Liver (tissue), 9 donors: ENCODE data around the gene ZNF606. TPM values are rescaled to one million over a fixed set of nuclear protein-coding genes. Genes with fewer than 3 reads are reported as not detected.
A peak's percentile ranks its signal among the peaks of the same experiment; 100 is the strongest.

ENCODE experiments used
- DNase-seq: peaks from one replicate; pipeline ENCODE4 v3.0.0-alpha.2; 2017; ENCODE audit warnings: low spot score
- H3K27ac ChIP-seq, 2 donors: one replicate each; pipeline ENCODE4 v1.7.0; 2013; ENCODE audit warnings: inconsistent platforms in 2 of 2, low read length in 2 of 2, control low read depth in 1 of 2, low read depth in 1 of 2, mild to moderate bottlenecking in 1 of 2
- H3K27me3 ChIP-seq, 4 donors: one replicate each; pipeline versions ENCODE4 v1.6.1 to v1.7.0; 2013; ENCODE audit warnings: low read length in 3 of 4, inconsistent platforms in 1 of 4, mild to moderate bottlenecking in 1 of 4, moderate library complexity in 1 of 4; ENCODE audit not compliant: control insufficient read depth in 4 of 4, insufficient read depth in 4 of 4
- H3K36me3 ChIP-seq, 4 donors: one replicate each; pipeline versions ENCODE4 v1.6.1 to v1.7.0; 2013; ENCODE audit warnings: low read length in 3 of 4, mild to moderate bottlenecking in 3 of 4, low read depth in 1 of 4, moderate library complexity in 1 of 4; ENCODE audit not compliant: control insufficient read depth in 4 of 4, insufficient read depth in 3 of 4
- H3K4me1 ChIP-seq, 4 donors: one replicate each; pipeline versions ENCODE4 v1.6.1 to v1.7.0; 2013; ENCODE audit warnings: low read length in 3 of 4, mild to moderate bottlenecking in 3 of 4, moderate library complexity in 1 of 4; ENCODE audit not compliant: control insufficient read depth in 4 of 4, insufficient read depth in 4 of 4
- H3K4me3 ChIP-seq, 3 donors: one replicate each; pipeline versions ENCODE4 v1.6.1 to v1.7.0; 2013; ENCODE audit warnings: low read length in 3 of 3, control low read depth in 1 of 3, low read depth in 1 of 3, mild to moderate bottlenecking in 1 of 3
- H3K9ac ChIP-seq, 2 donors: one replicate each; pipeline ENCODE4 v1.7.0; 2013; ENCODE audit warnings: low read length in 2 of 2, mild to moderate bottlenecking in 2 of 2, moderate library complexity in 2 of 2, control low read depth in 1 of 2, low read depth in 1 of 2
- H3K9me3 ChIP-seq, 4 donors: one replicate each; pipeline versions ENCODE4 v1.6.1 to v1.7.0; 2013; ENCODE audit warnings: low read length in 3 of 4; ENCODE audit not compliant: control insufficient read depth in 4 of 4
- EGR1 ChIP-seq, 2 donors: IDR thresholded peaks; 2 replicates each; pipeline ENCODE4 v1.6.1; 2016 to 2018; ENCODE audit warnings: antibody characterized with exemption in 2 of 2, low read depth in 2 of 2
- FOXA1 ChIP-seq: IDR thresholded peaks from 2 replicates; pipeline ENCODE4 v1.6.1; 2016; ENCODE audit warnings: antibody characterized with exemption
- FOXA2 ChIP-seq: IDR thresholded peaks from 2 replicates; pipeline ENCODE4 v1.6.1; 2016; ENCODE audit warnings: antibody characterized with exemption
- GABPA ChIP-seq, 2 donors: IDR thresholded peaks in 1 of 2; conservative IDR thresholded peaks in 1 of 2; 2 replicates each; pipeline ENCODE4 v1.6.1; 2016; ENCODE audit warnings: antibody characterized with exemption in 2 of 2, mild to moderate bottlenecking in 1 of 2, moderate library complexity in 1 of 2
- HNF4A ChIP-seq, 2 donors: conservative IDR thresholded peaks; 2 replicates each; pipeline ENCODE4 v1.6.1; 2016; ENCODE audit warnings: antibody characterized with exemption in 2 of 2, mild to moderate bottlenecking in 2 of 2
- HNF4G ChIP-seq: IDR thresholded peaks from 2 replicates; pipeline ENCODE4 v1.6.1; 2016; ENCODE audit warnings: antibody characterized with exemption
- JUND ChIP-seq, 2 donors: IDR thresholded peaks; 2 replicates each; pipeline ENCODE4 v1.6.1; 2016; ENCODE audit warnings: antibody characterized with exemption in 2 of 2
- RAD21 ChIP-seq, 2 donors: IDR thresholded peaks; 2 replicates each; pipeline ENCODE4 v1.6.1; 2016; ENCODE audit warnings: antibody characterized with exemption in 2 of 2, mild to moderate bottlenecking in 2 of 2
- RXRA ChIP-seq, 2 donors: IDR thresholded peaks; 2 replicates each; pipeline ENCODE4 v1.6.1; 2017 to 2018; ENCODE audit warnings: antibody characterized with exemption in 2 of 2, mild to moderate bottlenecking in 1 of 2
- SP1 ChIP-seq: IDR thresholded peaks from 2 replicates; pipeline ENCODE4 v1.6.1; 2018; ENCODE audit warnings: antibody characterized with exemption, mild to moderate bottlenecking
- TAF1 ChIP-seq: conservative IDR thresholded peaks from 2 replicates; pipeline ENCODE4 v1.6.1; 2016; ENCODE audit warnings: antibody characterized with exemption, mild to moderate bottlenecking
- YY1 ChIP-seq: IDR thresholded peaks from 2 replicates; pipeline ENCODE4 v1.6.1; 2016; ENCODE audit warnings: antibody characterized with exemption, mild to moderate bottlenecking
- WGBS: extraction: QIAGEN DNeasy Blood & Tissue Kit; methylation state at CpG from one replicate; pipeline ENCODE4 v1.1.7; 2013; 5-methylcytosine and 5-hydroxymethylcytosine counted together
- polyA plus RNA-seq, 2 donors: library from polyadenylated mRNA; stranded (reverse) in 1 of 2; unstranded in 1 of 2; fragments of 200-250 nt in 1 of 2; fragments of >200 nt in 1 of 2; fragmentation: Nextera tagmentation in 1 of 2; extraction: Ambion mirVana in 1 of 2; gene quantifications; one replicate each; pipeline versions ENCODE4 v1.2.1 to v1.2.3, GENCODE V29; 2013 to 2015
- total RNA-seq, 2 donors: library from RNA; depleted of rRNA; stranded (reverse); fragments of >200 nt; gene quantifications; one replicate each; pipeline ENCODE4 v1.2.3, GENCODE V29; 2014
- TF ChIP-seq, protein P1 (sequence below): IDR thresholded peaks from 2 replicates; pipeline ENCODE4 v1.6.1; 2016; ENCODE audit warnings: antibody characterized with exemption
- TF ChIP-seq, protein P2 (sequence below): IDR thresholded peaks from 2 replicates; pipeline ENCODE4 v1.6.1; 2016; ENCODE audit warnings: antibody characterized with exemption, mild to moderate bottlenecking
- TF ChIP-seq, protein P3 (sequence below): fragments of 150-350 bp; IDR thresholded peaks from 2 replicates; pipeline ENCODE4 v1.5.1; 2017; ENCODE audit warnings: improper control_type of control experiment, low read depth, low read length; ENCODE audit not compliant: missing input control
- TF ChIP-seq, protein P4 (sequence below): IDR thresholded peaks from 2 replicates; pipeline ENCODE4 v1.6.1; 2016; ENCODE audit warnings: antibody characterized with exemption
- TF ChIP-seq, protein P5 (sequence below): IDR thresholded peaks from 2 replicates; pipeline ENCODE4 v1.6.1; 2016; ENCODE audit warnings: antibody characterized with exemption
- donor health status: healthy.
- donor health status: healthy.
- donor health status: healthy.
- donor health status: healthy.
- donor health status: healthy.

The ZNF606 gene
- total and polyA plus RNA-seq, 4 donors = 3.2 to 12.8 (median 6.6) TPM

DNA sequence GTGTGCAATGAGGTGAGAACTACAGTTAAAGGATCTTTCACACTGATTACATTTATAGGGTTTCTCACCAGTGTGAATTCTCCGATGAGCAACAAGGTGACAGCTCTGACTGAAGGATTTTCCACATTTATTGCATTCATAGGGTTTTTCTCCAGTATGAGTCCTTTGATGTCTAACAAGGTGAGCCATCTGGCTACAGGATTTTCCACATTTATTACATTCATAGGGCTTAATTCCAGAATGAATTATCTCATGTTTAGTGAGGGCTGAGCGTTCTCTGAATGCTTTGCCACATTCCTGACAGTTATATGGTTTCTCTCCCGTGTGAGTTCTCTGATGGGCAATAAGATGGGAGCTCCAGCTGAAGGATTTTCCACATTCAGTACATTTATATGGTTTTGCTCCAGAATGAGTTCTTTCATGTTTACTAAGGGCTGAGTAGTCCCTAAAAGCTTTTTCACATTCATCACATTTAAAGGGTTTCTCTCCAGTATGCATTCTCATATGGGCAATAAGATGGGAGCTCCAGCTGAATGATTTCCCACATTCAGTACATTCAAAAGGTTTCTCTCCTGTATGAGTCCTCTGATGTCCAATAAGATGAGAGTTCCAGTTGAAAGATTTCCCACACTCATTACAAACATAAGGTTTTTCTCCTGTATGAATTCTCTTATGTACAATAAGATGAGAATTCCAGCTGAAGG is 23.9 kb downstream of the ZNF606 start:
- peaks cover 64 to 95% (median 88%) of the 10 kb centered on the region in 4 donors for H3K9me3 ChIP-seq
- DNase-seq = no peak
- no peak overlapping the region for H3K9ac ChIP-seq
- H3K4me3 ChIP-seq = peak overlapping the region in 2 of 3 donors; percentile 36 to 63
- TF ChIP-seq JUND (IDR thresholded peaks at IDR 0.05) (no peak), HNF4A (conservative IDR thresholded peaks at IDR 0.05) (no peak)
- TF ChIP-seq, protein P1, sequence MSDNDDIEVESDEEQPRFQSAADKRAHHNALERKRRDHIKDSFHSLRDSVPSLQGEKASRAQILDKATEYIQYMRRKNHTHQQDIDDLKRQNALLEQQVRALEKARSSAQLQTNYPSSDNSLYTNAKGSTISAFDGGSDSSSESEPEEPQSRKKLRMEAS = no peak
- no peaks in the 10 kb centered on the region for H3K27me3 ChIP-seq
- 97% methylated on average over 3 of the region's 3 CpGs for WGBS
- peaks cover 21 to 64% (median 58%) of the 10 kb centered on the region in 4 donors for H3K36me3 ChIP-seq
- no peaks in the 10 kb centered on the region for H3K4me1 ChIP-seq
- H3K27ac ChIP-seq = no peak overlapping the region

DNA sequence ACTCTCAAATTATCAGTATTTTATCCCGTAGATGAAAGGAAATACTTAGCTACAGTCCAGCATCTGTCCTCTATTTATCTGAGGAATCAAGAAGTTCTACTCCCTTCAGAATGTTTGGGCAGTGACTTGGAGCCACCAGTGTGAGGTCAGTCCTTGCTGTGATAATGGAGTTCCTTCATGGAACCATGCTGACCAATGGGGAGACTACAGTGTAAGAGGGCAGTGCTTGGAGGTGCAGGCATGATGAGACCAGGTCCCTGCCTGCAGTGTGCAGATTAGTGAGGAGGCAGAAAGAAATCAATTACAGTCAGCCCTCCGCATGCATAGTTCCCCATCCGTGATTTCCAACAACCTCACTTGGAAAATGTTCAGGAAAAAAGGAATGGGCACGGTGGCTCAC is 28.2 kb downstream of the ZNF606 start, which contains the start of gene C19orf18:
TSS of gene C19orf18 (minus strand) at position 101 of the 400 bp plus-strand sequence. CDS start 102 bp downstream, outside the sequence.
- Histone ChIP-seq H3K4me3 (peak within 1 kb of the TSS in 2 of 3 donors; percentile 56 to 64), H3K36me3 (peaks cover 6 to 26% (median 21%) of the 10 kb centered on the region in 4 donors)
- WGBS = 86% methylated on average over 4 of the region's 4 CpGs

More for the DNA sequence above, 28.2 kb downstream of the ZNF606 start, which contains the start of gene C19orf18:
- Histone ChIP-seq H3K27me3 (no peaks in the 10 kb centered on the region), H3K27ac (no peak within 1 kb of the TSS), H3K9ac (no peak within 1 kb of the TSS), H3K4me1 (no peaks in the 10 kb centered on the region), H3K9me3 (peaks cover 54 to 86% (median 77%) of the 10 kb centered on the region in 4 donors)
- DNase-seq = no peak
- TF ChIP-seq FOXA1 (no peak), EGR1 (IDR thresholded peaks at IDR 0.05; ENCODE audit: low read depth in 2 of 2) (no peak), GABPA (IDR thresholded peaks at IDR 0.05 in 1 of 2, conservative IDR thresholded peaks at IDR 0.05 in 1 of 2) (no peak), HNF4A (conservative IDR thresholded peaks at IDR 0.05) (no peak), RAD21 (IDR thresholded peaks at IDR 0.05) (no peak), TAF1 (no peak), SP1 (no peak), RXRA (IDR thresholded peaks at IDR 0.05) (no peak), HNF4G (no peak), JUND (IDR thresholded peaks at IDR 0.05) (no peak), FOXA2 (no peak), YY1 (no peak)
- TF ChIP-seq, protein P2, sequence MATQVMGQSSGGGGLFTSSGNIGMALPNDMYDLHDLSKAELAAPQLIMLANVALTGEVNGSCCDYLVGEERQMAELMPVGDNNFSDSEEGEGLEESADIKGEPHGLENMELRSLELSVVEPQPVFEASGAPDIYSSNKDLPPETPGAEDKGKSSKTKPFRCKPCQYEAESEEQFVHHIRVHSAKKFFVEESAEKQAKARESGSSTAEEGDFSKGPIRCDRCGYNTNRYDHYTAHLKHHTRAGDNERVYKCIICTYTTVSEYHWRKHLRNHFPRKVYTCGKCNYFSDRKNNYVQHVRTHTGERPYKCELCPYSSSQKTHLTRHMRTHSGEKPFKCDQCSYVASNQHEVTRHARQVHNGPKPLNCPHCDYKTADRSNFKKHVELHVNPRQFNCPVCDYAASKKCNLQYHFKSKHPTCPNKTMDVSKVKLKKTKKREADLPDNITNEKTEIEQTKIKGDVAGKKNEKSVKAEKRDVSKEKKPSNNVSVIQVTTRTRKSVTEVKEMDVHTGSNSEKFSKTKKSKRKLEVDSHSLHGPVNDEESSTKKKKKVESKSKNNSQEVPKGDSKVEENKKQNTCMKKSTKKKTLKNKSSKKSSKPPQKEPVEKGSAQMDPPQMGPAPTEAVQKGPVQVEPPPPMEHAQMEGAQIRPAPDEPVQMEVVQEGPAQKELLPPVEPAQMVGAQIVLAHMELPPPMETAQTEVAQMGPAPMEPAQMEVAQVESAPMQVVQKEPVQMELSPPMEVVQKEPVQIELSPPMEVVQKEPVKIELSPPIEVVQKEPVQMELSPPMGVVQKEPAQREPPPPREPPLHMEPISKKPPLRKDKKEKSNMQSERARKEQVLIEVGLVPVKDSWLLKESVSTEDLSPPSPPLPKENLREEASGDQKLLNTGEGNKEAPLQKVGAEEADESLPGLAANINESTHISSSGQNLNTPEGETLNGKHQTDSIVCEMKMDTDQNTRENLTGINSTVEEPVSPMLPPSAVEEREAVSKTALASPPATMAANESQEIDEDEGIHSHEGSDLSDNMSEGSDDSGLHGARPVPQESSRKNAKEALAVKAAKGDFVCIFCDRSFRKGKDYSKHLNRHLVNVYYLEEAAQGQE = no peak
- TF ChIP-seq, protein P3, sequence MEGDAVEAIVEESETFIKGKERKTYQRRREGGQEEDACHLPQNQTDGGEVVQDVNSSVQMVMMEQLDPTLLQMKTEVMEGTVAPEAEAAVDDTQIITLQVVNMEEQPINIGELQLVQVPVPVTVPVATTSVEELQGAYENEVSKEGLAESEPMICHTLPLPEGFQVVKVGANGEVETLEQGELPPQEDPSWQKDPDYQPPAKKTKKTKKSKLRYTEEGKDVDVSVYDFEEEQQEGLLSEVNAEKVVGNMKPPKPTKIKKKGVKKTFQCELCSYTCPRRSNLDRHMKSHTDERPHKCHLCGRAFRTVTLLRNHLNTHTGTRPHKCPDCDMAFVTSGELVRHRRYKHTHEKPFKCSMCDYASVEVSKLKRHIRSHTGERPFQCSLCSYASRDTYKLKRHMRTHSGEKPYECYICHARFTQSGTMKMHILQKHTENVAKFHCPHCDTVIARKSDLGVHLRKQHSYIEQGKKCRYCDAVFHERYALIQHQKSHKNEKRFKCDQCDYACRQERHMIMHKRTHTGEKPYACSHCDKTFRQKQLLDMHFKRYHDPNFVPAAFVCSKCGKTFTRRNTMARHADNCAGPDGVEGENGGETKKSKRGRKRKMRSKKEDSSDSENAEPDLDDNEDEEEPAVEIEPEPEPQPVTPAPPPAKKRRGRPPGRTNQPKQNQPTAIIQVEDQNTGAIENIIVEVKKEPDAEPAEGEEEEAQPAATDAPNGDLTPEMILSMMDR = no peak
- TF ChIP-seq, protein P4, sequence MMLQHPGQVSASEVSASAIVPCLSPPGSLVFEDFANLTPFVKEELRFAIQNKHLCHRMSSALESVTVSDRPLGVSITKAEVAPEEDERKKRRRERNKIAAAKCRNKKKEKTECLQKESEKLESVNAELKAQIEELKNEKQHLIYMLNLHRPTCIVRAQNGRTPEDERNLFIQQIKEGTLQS = no peak
- TF ChIP-seq, protein P5, sequence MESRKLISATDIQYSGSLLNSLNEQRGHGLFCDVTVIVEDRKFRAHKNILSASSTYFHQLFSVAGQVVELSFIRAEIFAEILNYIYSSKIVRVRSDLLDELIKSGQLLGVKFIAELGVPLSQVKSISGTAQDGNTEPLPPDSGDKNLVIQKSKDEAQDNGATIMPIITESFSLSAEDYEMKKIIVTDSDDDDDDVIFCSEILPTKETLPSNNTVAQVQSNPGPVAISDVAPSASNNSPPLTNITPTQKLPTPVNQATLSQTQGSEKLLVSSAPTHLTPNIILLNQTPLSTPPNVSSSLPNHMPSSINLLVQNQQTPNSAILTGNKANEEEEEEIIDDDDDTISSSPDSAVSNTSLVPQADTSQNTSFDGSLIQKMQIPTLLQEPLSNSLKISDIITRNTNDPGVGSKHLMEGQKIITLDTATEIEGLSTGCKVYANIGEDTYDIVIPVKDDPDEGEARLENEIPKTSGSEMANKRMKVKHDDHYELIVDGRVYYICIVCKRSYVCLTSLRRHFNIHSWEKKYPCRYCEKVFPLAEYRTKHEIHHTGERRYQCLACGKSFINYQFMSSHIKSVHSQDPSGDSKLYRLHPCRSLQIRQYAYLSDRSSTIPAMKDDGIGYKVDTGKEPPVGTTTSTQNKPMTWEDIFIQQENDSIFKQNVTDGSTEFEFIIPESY = no peak
- TF ChIP-seq, protein P1 = no peak
